ENCODE results near the gene INHA.
A peak's percentile ranks its signal among the peaks of the same experiment; 100 is the strongest.

Gene INHA

GRCh38 chr2:219574484-219575311, 2.6 kb downstream of the INHA start:
- DNase-seq (ENCODE audit: low spot score) = no peak

GRCh38 chr2:219575566-219576504, 3.7 kb downstream of the INHA start:
- DNase-seq (ENCODE audit: low spot score) = no peak

DNA sequence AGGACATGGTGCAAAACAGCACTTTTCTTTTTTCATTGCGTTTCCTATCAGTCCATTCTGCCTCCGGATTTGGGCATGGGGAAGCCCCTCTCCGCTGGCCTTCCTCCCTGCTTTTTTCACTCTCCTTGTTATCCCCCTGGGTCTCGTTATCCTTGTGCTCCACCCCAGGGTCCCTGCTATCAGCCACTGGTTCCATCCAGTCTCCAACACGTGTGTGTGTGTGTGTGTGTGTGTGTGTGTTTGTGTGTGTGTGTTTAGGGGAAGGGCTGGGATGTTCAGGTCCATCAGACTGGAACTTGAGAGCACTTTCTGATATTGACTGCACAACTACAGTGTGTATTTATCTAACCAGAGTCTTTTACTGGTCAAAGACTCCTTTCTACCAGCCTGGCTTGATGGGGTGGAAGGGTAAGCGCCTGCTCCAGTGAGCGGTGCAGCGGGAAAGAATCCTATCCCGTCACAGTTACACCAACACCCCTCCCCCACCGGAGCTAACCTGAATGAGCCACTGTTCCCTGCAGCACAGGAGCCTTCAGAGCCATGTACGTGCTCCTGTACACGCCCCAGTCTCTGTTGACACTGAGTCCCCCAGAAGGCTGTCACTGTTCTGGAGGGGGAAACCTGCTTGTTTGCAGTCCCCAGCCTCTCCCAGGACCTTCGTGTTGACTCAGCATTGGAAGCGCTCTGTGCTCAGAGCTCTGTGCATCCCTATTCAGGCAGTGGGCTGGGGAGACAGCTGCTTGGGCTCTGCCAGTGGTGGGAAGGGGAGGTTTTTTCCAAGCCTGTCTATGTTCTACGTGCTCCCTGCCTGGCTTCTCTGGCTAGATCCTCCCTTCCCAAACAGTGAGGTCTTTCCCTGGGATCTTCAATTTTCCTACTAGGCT, 4.6 kb downstream of the INHA start:
- peak; percentile 76 for DNase-seq (ENCODE audit: low spot score)

- no peak for DNase-seq (ENCODE audit: low spot score)
Observed at GRCh38 chr2:219578811-219579613, 6.9 kb downstream of the INHA start.

DNA sequence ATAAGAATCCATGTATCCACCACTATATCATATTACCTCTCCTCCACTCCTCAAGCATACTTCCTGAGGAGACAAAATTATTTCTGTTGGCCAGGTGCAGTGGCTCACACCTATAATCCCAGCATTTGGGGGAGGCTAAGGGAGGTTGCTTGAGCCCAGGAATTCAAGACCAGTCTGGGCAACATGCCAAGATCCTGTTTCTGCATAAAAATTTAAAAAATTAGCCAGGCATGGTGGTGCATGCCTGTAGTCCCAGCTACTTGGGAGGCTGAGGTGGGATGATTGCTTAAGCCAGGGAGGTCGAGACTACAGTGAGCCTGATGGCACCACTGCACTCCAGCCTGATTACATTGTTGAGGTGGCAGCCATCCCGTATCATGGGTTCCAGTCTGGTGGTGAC, 9.2 kb downstream of the INHA start:
- DNase-seq (ENCODE audit: low spot score) = no peak

- no peak for DNase-seq (ENCODE audit: low spot score)
Observed at GRCh38 chr2:219591091-219591490, 19.0 kb downstream of the INHA start.

DNA sequence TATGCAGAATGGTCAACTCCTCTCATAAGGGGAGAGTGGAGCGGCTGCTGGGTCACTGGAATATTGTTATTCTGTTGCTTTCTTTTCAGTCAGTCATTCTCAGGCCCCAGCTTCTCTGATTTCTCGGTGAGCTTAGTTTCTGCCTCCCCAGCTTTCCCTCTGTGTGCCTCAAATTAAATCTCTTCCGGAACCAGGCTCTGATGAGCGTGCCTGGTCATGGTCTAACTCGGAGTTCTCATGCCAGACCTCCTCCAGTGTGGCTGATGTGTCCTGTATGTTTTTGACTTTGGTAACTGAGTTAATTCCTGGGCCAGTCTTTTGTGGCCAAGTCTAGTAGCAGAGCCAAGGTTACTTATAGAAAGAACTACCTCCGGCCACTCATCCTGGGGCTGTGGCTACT, 20.6 kb downstream of the INHA start:
- no peak for DNase-seq (ENCODE audit: low spot score)

- no peak for DNase-seq (ENCODE audit: low spot score)
Observed at GRCh38 chr2:219593154-219593553, 21.0 kb downstream of the INHA start.

GRCh38 chr2:219595256-219595655, 23.1 kb downstream of the INHA start:
- no peak for DNase-seq (ENCODE audit: low spot score)

DNA sequence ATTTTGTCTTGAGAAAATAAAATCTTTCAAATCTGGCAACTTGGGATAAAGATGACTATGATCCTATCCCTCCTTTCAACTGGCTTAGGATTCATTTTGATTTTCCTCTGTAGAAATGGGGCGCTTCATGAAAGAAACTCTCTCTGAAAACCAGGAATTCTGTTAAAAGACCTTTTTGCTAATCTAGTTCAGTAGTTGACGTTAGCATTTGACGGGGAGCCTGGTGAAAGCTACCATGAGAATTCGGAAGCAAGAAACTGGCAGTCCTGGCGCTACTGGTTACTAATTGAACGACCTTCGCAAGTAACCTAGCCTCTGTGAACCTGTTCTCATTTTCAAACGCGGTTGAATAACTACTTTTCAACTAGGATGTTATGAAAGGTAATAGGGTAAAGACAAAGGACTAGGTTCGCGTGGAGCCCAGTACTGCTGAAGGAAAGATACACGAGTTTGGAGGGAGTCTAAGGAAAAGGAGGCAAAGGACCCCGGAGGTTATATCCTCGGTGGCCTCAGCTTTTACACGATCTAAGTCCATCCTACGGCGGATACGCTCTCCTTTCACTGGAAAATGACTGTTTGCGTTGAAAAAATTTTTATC, 24.9 kb downstream of the INHA start:
- no peak for DNase-seq (ENCODE audit: low spot score)

DNA sequence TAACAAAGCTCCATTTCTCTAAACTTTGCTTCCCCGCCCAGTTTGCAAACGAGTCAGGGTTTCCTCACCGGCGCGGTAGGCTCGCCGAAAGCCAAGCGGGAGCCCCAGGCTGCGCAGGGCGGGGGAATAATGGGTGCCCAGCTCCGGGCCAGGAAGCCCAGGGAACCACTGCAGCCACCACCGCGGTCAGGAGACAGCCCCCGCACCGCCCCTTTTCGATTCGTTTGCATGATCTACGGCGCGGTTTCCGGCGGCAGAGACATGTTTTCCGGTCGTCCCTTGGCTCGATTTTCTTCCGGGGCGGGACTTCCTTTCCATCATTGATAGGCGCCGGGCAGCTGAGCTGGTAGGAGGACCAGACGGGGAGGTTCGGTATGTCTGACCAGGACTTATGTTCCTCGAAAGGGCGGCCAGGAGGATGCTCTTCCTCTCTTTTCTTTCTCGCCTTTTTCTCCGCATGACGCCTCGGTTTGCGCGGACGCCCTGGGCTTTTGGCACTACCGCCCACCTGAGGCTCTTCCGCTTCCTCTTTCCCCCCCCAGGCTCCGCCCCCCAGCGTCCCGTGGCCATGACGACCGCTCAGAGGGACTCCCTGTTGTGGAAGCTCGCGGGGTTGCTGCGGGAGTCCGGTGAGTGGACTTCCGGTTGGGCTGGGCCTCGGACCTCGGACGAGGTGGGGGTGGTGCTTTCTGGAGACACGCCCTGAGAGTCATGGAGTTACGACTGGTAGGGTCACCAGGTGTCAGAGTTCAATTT, 25.6 kb downstream of the INHA start, which contains the start of gene STK11IP:
Gene STK11IP (plus strand): TSS at position 306 of the 756 bp plus-strand sequence. CDS start 263 bp downstream, at position 569.
- DNase-seq (ENCODE audit: low spot score) = peak; percentile 98

- no peak for DNase-seq (ENCODE audit: low spot score)
Observed at GRCh38 chr2:219598308-219599078, 26.4 kb downstream of the INHA start.

GRCh38 chr2:219603771-219604170, 31.7 kb downstream of the INHA start:
- no peak for DNase-seq (ENCODE audit: low spot score)

DNA sequence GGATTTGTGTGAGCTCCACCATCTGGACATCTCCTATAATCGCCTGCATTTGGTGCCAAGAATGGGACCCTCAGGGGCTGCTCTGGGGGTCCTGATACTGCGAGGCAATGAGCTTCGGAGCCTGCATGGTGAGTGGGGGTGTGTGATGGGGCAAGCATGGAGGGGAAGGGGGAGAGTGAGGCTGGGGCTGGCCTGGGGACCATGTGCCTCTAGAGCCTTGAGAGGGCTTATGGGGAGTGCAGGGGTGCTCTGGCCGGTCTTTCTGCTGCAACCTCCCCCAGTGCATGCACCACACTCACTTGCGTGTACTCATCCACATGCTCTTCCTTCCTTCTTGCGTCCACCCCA, 33.5 kb downstream of the INHA start:
- DNase-seq (ENCODE audit: low spot score) = no peak

- no peak for DNase-seq (ENCODE audit: low spot score)
Observed at GRCh38 chr2:219607931-219608330, 35.8 kb downstream of the INHA start.

- DNase-seq (ENCODE audit: low spot score) = no peak
Observed at GRCh38 chr2:219608399-219608964, 36.4 kb downstream of the INHA start.

DNA sequence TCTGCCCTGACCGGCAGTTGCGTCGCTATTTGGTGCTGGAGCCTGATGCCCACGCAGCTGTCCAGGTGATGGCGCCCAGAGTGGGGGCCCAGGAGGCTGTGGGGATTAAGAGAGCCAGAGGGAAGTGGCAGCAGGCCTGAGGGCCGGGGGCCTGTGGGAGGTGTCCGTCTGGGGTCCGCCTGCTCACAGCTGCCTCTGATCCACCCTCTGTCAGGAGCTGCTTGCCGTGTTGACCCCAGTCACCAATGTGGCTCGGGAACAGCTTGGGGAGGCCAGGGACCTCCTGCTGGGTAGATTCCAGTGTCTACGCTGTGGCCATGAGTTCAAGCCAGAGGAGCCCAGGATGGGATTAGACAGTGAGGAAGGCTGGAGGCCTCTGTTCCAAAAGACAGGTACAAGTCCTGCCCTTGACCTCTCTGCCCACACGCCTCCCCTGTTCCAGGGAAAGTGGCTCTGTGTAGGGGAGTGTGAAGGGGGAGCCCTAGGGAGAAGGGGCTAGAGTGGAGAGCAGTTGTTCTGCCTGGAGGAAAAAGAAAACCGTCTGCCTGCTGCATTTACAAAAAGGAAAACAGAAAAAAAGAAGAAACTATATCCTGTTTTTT, 37.1 kb downstream of the INHA start:
- DNase-seq (ENCODE audit: low spot score) = no peak

GRCh38 chr2:219611306-219611705, 39.2 kb downstream of the INHA start:
- DNase-seq (ENCODE audit: low spot score) = no peak
